Measurements from ENCODE around the gene AUTS2. TPM values are rescaled to one million over a fixed set of nuclear protein-coding genes. Genes with fewer than 3 reads are reported as not detected.
"Not testable (repeated sequence)": the region's sequence is repeated elsewhere in the genome, so short reads cannot be mapped to it uniquely, and the experiment has no call there.

The AUTS2 gene
- total RNA-seq, 3 donors from 2014 or later, result 31.2 to 67.6 (median 36.5) TPM

- ATAC-seq, result no peak
- TF ChIP-seq CTCF (IDR thresholded peaks at IDR 0.05), result no peak
- Histone ChIP-seq H3K36me3 (ENCODE audit: low read depth) (no peaks in the 10 kb centered on the region), H3K9me3 (no peaks in the 10 kb centered on the region), H3K4me3 (no peak overlapping the region), H3K4me1 (ENCODE audit: low read depth) (peaks cover 18% of the 10 kb centered on the region)
- intact Hi-C loops (cut with DNase I, micrococcal nuclease), result no loop called here
- DNase-seq, result no peak
Observed at GRCh38 chr7:70726951-70727378, 1128.7 kb downstream of the AUTS2 start.

- no peak for TF ChIP-seq CTCF (IDR thresholded peaks at IDR 0.05)
- no peak for DNase-seq
- peaks cover 18% of the 10 kb centered on the region for H3K4me1 ChIP-seq (ENCODE audit: low read depth)
- ATAC-seq, result no peak
- no peaks in the 10 kb centered on the region for H3K9me3 ChIP-seq
- no peak overlapping the region for H3K4me3 ChIP-seq
- no peaks in the 10 kb centered on the region for H3K36me3 ChIP-seq (ENCODE audit: low read depth)
- intact Hi-C loops (cut with DNase I, micrococcal nuclease), result no loop called here
Observed at GRCh38 chr7:70727861-70728260, 1129.6 kb downstream of the AUTS2 start.

GRCh38 chr7:70728872-70729552 is 1130.7 kb downstream of the AUTS2 start:
- Histone ChIP-seq H3K4me1 (ENCODE audit: low read depth) (peaks cover 18% of the 10 kb centered on the region), H3K36me3 (ENCODE audit: low read depth) (no peaks in the 10 kb centered on the region), H3K9me3 (no peaks in the 10 kb centered on the region), H3K4me3 (no peak overlapping the region)
- DNase-seq (peak; percentile 45 to 60 (median 51)), ATAC-seq (peak; percentile 73)
- TF ChIP-seq CTCF (IDR thresholded peaks at IDR 0.05), result no peak
- intact Hi-C loops (cut with DNase I, micrococcal nuclease), result no loop called here

- ATAC-seq (peak; percentile 89), DNase-seq (peak; percentile 70 to 73 (median 73))
- intact Hi-C loops (cut with DNase I, micrococcal nuclease); H3K9me3 ChIP-seq; H3K36me3 ChIP-seq (ENCODE audit: low read depth); H3K4me3 ChIP-seq: not testable (repeated sequence)
- H3K4me1 ChIP-seq (ENCODE audit: low read depth), result peaks cover 18% of the 10 kb centered on the region
Observed at GRCh38 chr7:70729553-70730157, 1131.4 kb downstream of the AUTS2 start.

GRCh38 chr7:70730451-70731110 is 1132.3 kb downstream of the AUTS2 start:
- Histone ChIP-seq H3K36me3 (ENCODE audit: low read depth) (no peaks in the 10 kb centered on the region), H3K4me3 (no peak overlapping the region), H3K9me3 (no peaks in the 10 kb centered on the region), H3K4me1 (ENCODE audit: low read depth) (peaks cover 18% of the 10 kb centered on the region)
- TF ChIP-seq CTCF (IDR thresholded peaks at IDR 0.05), result no peak
- intact Hi-C loops (cut with DNase I, micrococcal nuclease), result no loop called here
- no peak for ATAC-seq
- no peak for DNase-seq

GRCh38 chr7:70733090-70733489 is 1134.8 kb downstream of the AUTS2 start:
- TF ChIP-seq CTCF (IDR thresholded peaks at IDR 0.05), result no peak
- H3K4me3 ChIP-seq, result no peak overlapping the region
- DNase-seq (no peak), ATAC-seq (no peak)
- intact Hi-C loops (cut with DNase I, micrococcal nuclease), result no loop called here
- peaks cover 19% of the 10 kb centered on the region for H3K4me1 ChIP-seq (ENCODE audit: low read depth)
- H3K9me3 ChIP-seq, result no peaks in the 10 kb centered on the region
- H3K36me3 ChIP-seq (ENCODE audit: low read depth), result no peaks in the 10 kb centered on the region
